HepG2 (cell line): ENCODE measurements around the gene PTCH1. TPM values are rescaled to one million over a fixed set of nuclear protein-coding genes. Genes with fewer than 3 reads are reported as not detected.

Experiments
- CAMTA2 ChIP-seq: sonication (generic); formaldehyde crosslinking; IDR thresholded peaks from 2 replicates; pipeline ENCODE4 v1.4.0; 2020; ENCODE audit warnings: mild to moderate bottlenecking, missing genetic modification reagents, borderline replicate concordance
- EP300 ChIP-seq, 3 experiments: sonication (generic) in 1 of 3; formaldehyde crosslinking in 1 of 3; IDR thresholded peaks; 2 replicates each; pipeline versions ENCODE4 v1.5.1 to v1.6.1; 2011 to 2020; ENCODE audit warnings: low read depth in 2 of 3, low read length in 2 of 3, borderline replicate concordance in 1 of 3, improper control_type of control experiment in 1 of 3, mild to moderate bottlenecking in 1 of 3, missing genetic modification reagents in 1 of 3, moderate library complexity in 1 of 3
- ERF ChIP-seq: IDR thresholded peaks from 2 replicates; pipeline ENCODE4 v1.6.1; 2018; ENCODE audit warnings: missing biosample characterization, missing genetic modification reagents
- FOXP1 ChIP-seq, 2 experiments: fragments of 450-650 bp in 1 of 2; IDR thresholded peaks; 2 replicates each; pipeline ENCODE4 v1.6.1; 2017 to 2018; ENCODE audit warnings: antibody characterized with exemption in 1 of 2
- LCORL ChIP-seq, 2 experiments: fragments of 450-650 bp in 1 of 2; sonication (generic) in 1 of 2; formaldehyde crosslinking in 1 of 2; IDR thresholded peaks; 2 replicates each; pipeline versions ENCODE4 v1.5.0 to v1.6.1; 2017 to 2020; ENCODE audit warnings: antibody characterized with exemption in 1 of 2, missing genetic modification reagents in 1 of 2
- MYNN ChIP-seq: sonication (generic); formaldehyde crosslinking; IDR thresholded peaks from 2 replicates; pipeline ENCODE4 v1.4.0; 2020; ENCODE audit warnings: mild to moderate bottlenecking, low read depth, missing genetic modification reagents
- NR2F1 ChIP-seq, 2 experiments: fragments of 450-650 bp in 1 of 2; formaldehyde crosslinking in 1 of 2; IDR thresholded peaks; 2 replicates each; pipeline versions ENCODE4 v1.5.0 to v1.6.1; 2016 to 2020; ENCODE audit warnings: mild to moderate bottlenecking in 1 of 2, missing compliant biosample characterization in 1 of 2, missing genetic modification reagents in 1 of 2, moderate library complexity in 1 of 2
- RCOR2 ChIP-seq: IDR thresholded peaks from 2 replicates; pipeline ENCODE4 v1.6.1; 2016; ENCODE audit warnings: missing biosample characterization, missing genetic modification reagents
- RXRB ChIP-seq: IDR thresholded peaks from 2 replicates; pipeline ENCODE4 v1.6.1; 2016; ENCODE audit warnings: borderline replicate concordance, missing genetic modification reagents, missing compliant biosample characterization
- SIX4 ChIP-seq: sonication (generic); formaldehyde crosslinking; IDR thresholded peaks from 2 replicates; pipeline ENCODE4 v1.4.0; 2020; ENCODE audit warnings: missing genetic modification reagents
- TARDBP ChIP-seq: sonication (generic); formaldehyde crosslinking; IDR thresholded peaks from 2 replicates; pipeline ENCODE4 v1.8.0; 2022; ENCODE audit warnings: mild to moderate bottlenecking, missing genetic modification reagents
- THAP11 ChIP-seq: IDR thresholded peaks from 2 replicates; pipeline ENCODE4 v1.6.1; 2016; ENCODE audit warnings: missing biosample characterization, missing genetic modification reagents
- U2AF1 ChIP-seq: fragments of 200-400 bp; formaldehyde crosslinking; optimal IDR thresholded peaks from 2 replicates; pipeline ENCODE3; 2017; ENCODE audit warnings: mild to moderate bottlenecking, low read depth, low read length
- ZNF224 ChIP-seq: sonication (generic); formaldehyde crosslinking; IDR thresholded peaks from 2 replicates; pipeline ENCODE4 v1.5.0; 2020; ENCODE audit warnings: mild to moderate bottlenecking, missing genetic modification reagents
- ZNF264 ChIP-seq: sonication (generic); formaldehyde crosslinking; IDR thresholded peaks from 2 replicates; pipeline ENCODE4 v1.4.0; 2020; ENCODE audit warnings: missing genetic modification reagents
- ZNF335 ChIP-seq: sonication (generic); formaldehyde crosslinking; IDR thresholded peaks from 2 replicates; pipeline ENCODE4 v1.4.0; 2020; ENCODE audit warnings: missing genetic modification reagents
- polyA plus RNA-seq, 8 experiments: library from polyadenylated mRNA; depleted of rRNA in 3 of 8; stranded (reverse) in 7 of 8; unstranded in 1 of 8; fragments of >200 nt; fragmentation: Illumina TruSeq in 4 of 8; extraction: Trizol in 4 of 8; gene quantifications; 2 replicates each; pipeline versions ENCODE4 v1.2.1 to v1.2.3, GENCODE V29; 2011 to 2016; ENCODE audit warnings: low read depth in 4 of 8, missing spikeins in 1 of 8, mixed read lengths in 1 of 8; ENCODE audit not compliant: insufficient read depth in 1 of 8
- total RNA-seq, 5 experiments: library from RNA; depleted of rRNA; stranded (reverse); fragments of >200 nt; fragmentation: Illumina TruSeq; extraction: Trizol; gene quantifications; 2 replicates each; pipeline ENCODE4 v1.2.3, GENCODE V29; 2016; ENCODE audit warnings: low read depth in 1 of 5
- TF ChIP-seq, protein P1 (sequence below): sonication (generic); formaldehyde crosslinking; conservative IDR thresholded peaks from 2 replicates; pipeline ENCODE4 v1.4.0; 2020; ENCODE audit warnings: missing genetic modification reagents
- TF ChIP-seq, protein P2 (sequence below): IDR thresholded peaks from 2 replicates; pipeline ENCODE4 v1.6.1; 2016
- TF ChIP-seq, protein P3 (sequence below): IDR thresholded peaks from 2 replicates; pipeline ENCODE4 v1.6.1; 2016
- TF ChIP-seq, protein P4 (sequence below): sonication (generic); formaldehyde crosslinking; IDR thresholded peaks from 2 replicates; pipeline ENCODE4 v1.4.0; 2020; ENCODE audit warnings: missing genetic modification reagents, borderline replicate concordance

PTCH1 gene
- total and polyA plus RNA-seq, 2 of the 13 experiments (the other 11 are each of a cell fraction or from before 2014, with no cell fraction given) = 2.8 to 3.9 TPM

DNA sequence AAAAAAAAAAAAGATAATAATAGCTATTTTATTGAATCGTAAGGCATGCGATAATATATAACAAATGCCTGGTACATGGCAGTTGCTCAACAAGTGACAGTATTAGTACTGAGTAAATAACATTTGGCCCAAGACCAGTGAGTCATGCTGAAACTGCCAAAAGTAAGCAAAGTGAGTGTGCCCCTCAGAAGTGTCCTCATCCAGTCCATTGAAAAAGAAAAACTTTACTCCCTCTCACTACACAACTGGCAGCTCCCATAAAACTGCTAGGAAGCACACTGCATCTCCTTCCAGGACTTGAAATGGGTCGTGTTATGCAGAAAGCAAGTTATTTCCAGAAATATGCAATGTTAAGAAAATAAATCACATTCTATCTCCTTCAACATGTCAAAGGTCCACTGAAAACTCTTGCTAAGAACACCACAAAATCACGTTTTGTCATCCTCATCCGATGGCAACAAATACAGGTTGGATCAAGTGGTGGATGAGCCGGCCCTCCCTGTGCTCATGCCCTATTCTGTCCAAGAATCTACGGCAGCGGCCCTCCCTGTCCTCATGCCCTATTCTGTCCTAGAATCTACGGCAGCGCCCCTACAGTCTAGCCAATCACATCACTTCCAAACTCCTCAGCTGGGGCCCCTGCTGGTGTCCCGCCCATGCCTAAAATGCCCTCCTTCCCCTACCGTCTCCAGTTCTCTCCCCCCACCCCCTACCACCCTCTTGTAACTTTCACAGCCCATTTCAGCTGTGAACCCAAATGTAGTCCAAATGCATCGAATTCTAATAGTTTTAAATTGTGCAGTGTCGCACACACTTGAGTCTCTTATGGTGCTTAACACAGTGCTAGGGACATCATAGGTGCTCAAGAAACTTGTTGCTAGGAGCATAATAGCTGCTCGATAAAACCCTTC lies 12.5 kb downstream of the PTCH1 start (continued):
- TF ChIP-seq LCORL (IDR thresholded peaks at IDR 0.05) (peak; percentile 54; the same call in 1 of the 2 replicates), LCORL (CRISPR knock-in tag; IDR thresholded peaks at IDR 0.05) (peak; percentile 92), SIX4 (CRISPR knock-in tag) (0 out of 2 replicates have a peak, but pooled peaks have one; percentile 22), RCOR2 (CRISPR knock-in tag) (0 out of 2 replicates have a peak, but pooled peaks have one; percentile 12), ZNF264 (CRISPR knock-in tag) (no peak), THAP11 (CRISPR knock-in tag) (peak; percentile 56), EP300 (IDR thresholded peaks at IDR 0.05; ENCODE audit: low read depth in 2 of 2, low read length in 2 of 2) (peak in 1 of 2 experiments; percentile 72; a peak in 2 of 4 replicates), EP300 (CRISPR knock-in tag; IDR thresholded peaks at IDR 0.05; ENCODE audit: borderline replicate concordance) (peak; percentile 33; the same call in 1 of the 2 replicates), MYNN (no peak), ERF (CRISPR knock-in tag) (peak; percentile 61; the same call in 1 of the 2 replicates), NR2F1 (CRISPR knock-in tag; IDR thresholded peaks at IDR 0.05) (0 out of 4 replicates have a peak, but pooled peaks of 1 of the 2 experiments have one; percentile 13), CAMTA2 (CRISPR knock-in tag) (no peak), ZNF335 (CRISPR knock-in tag) (0 out of 2 replicates have a peak, but pooled peaks have one; percentile 57), FOXP1 (IDR thresholded peaks at IDR 0.05) (no peak), FOXP1 (CRISPR knock-in tag; IDR thresholded peaks at IDR 0.05) (peak; percentile 79), TARDBP (CRISPR knock-in tag) (no peak), ZNF224 (CRISPR knock-in tag) (no peak), RXRB (CRISPR knock-in tag) (peak; percentile 45; the same call in 1 of the 2 replicates), U2AF1 (no peak)
- TF ChIP-seq, protein P1, sequence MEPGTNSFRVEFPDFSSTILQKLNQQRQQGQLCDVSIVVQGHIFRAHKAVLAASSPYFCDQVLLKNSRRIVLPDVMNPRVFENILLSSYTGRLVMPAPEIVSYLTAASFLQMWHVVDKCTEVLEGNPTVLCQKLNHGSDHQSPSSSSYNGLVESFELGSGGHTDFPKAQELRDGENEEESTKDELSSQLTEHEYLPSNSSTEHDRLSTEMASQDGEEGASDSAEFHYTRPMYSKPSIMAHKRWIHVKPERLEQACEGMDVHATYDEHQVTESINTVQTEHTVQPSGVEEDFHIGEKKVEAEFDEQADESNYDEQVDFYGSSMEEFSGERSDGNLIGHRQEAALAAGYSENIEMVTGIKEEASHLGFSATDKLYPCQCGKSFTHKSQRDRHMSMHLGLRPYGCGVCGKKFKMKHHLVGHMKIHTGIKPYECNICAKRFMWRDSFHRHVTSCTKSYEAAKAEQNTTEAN = peak; percentile 96
- TF ChIP-seq, protein P2, sequence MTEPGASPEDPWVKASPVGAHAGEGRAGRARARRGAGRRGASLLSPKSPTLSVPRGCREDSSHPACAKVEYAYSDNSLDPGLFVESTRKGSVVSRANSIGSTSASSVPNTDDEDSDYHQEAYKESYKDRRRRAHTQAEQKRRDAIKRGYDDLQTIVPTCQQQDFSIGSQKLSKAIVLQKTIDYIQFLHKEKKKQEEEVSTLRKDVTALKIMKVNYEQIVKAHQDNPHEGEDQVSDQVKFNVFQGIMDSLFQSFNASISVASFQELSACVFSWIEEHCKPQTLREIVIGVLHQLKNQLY = no peak
- TF ChIP-seq, protein P3, sequence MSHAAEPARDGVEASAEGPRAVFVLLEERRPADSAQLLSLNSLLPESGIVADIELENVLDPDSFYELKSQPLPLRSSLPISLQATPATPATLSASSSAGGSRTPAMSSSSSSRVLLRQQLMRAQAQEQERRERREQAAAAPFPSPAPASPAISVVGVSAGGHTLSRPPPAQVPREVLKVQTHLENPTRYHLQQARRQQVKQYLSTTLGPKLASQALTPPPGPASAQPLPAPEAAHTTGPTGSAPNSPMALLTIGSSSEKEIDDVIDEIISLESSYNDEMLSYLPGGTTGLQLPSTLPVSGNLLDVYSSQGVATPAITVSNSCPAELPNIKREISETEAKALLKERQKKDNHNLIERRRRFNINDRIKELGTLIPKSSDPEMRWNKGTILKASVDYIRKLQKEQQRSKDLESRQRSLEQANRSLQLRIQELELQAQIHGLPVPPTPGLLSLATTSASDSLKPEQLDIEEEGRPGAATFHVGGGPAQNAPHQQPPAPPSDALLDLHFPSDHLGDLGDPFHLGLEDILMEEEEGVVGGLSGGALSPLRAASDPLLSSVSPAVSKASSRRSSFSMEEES (CRISPR knock-in tag) = 0 out of 2 replicates have a peak, but pooled peaks have one; percentile 35
- TF ChIP-seq, protein P4, sequence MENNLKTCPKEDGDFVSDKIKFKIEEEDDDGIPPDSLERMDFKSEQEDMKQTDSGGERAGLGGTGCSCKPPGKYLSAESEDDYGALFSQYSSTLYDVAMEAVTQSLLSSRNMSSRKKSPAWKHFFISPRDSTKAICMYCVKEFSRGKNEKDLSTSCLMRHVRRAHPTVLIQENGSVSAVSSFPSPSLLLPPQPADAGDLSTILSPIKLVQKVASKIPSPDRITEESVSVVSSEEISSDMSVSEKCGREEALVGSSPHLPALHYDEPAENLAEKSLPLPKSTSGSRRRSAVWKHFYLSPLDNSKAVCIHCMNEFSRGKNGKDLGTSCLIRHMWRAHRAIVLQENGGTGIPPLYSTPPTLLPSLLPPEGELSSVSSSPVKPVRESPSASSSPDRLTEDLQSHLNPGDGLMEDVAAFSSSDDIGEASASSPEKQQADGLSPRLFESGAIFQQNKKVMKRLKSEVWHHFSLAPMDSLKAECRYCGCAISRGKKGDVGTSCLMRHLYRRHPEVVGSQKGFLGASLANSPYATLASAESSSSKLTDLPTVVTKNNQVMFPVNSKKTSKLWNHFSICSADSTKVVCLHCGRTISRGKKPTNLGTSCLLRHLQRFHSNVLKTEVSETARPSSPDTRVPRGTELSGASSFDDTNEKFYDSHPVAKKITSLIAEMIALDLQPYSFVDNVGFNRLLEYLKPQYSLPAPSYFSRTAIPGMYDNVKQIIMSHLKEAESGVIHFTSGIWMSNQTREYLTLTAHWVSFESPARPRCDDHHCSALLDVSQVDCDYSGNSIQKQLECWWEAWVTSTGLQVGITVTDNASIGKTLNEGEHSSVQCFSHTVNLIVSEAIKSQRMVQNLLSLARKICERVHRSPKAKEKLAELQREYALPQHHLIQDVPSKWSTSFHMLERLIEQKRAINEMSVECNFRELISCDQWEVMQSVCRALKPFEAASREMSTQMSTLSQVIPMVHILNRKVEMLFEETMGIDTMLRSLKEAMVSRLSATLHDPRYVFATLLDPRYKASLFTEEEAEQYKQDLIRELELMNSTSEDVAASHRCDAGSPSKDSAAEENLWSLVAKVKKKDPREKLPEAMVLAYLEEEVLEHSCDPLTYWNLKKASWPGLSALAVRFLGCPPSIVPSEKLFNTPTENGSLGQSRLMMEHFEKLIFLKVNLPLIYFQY = peak; percentile 44; the same call in 1 of the 2 replicates
